Prostate gland (tissue), 2 donors: ENCODE results near the gene AOPEP. TPM values are rescaled to one million over a fixed set of nuclear protein-coding genes. Genes with fewer than 3 reads are reported as not detected.

Source experiments
- DNase-seq: peaks from one replicate; pipeline ENCODE4 v3.0.0-alpha.2; 2019; ENCODE audit warnings: low spot score
- H3K27ac ChIP-seq, 2 donors: fragments of 200-600 bp; sonication (generic); 2 replicates each; pipeline ENCODE4 v1.5.1; 2017 to 2019
- H3K27me3 ChIP-seq: fragments of 200-600 bp; sonication (generic); replicated peaks from 2 replicates; pipeline ENCODE4 v1.5.1; 2019; ENCODE audit not compliant: insufficient read depth
- H3K36me3 ChIP-seq, 2 donors: fragments of 200-600 bp; sonication (generic); 1 replicate in 1 of 2; 2 replicates in 1 of 2; pipeline versions ENCODE4 v1.5.1 to v1.8.1; 2017 to 2019
- H3K4me1 ChIP-seq: fragments of 200-600 bp; sonication (generic); replicated peaks from 2 replicates; pipeline ENCODE4 v1.5.1; 2019
- H3K4me3 ChIP-seq, 2 donors: fragments of 200-600 bp; sonication (generic); 2 replicates each; pipeline ENCODE4 v1.5.1; 2017 to 2019
- H3K9me3 ChIP-seq: fragments of 200-600 bp; sonication (generic); 2 replicates; pipeline ENCODE4 v1.5.1; 2017
- CTCF ChIP-seq, 4 experiments: fragments of 200-600 bp in 2 of 4; fragments of 450-650 bp in 2 of 4; sonication (generic) in 2 of 4; IDR thresholded peaks; 1 replicate in 3 of 4; 2 replicates in 1 of 4; pipeline ENCODE4 v1.5.1; 2016 to 2019; ENCODE audit warnings: antibody characterized with exemption in 4 of 4, mild to moderate bottlenecking in 2 of 4, moderate library complexity in 2 of 4
- POLR2A ChIP-seq: fragments of 450-650 bp; IDR thresholded peaks from one replicate; pipeline ENCODE4 v1.6.1; 2016; ENCODE audit warnings: antibody characterized with exemption, mild to moderate bottlenecking
- POLR2AphosphoS5 ChIP-seq: sonication (generic); formaldehyde crosslinking; IDR thresholded peaks from one replicate; pipeline ENCODE4 v1.6.1; 2017; ENCODE audit warnings: antibody characterized with exemption
- WGBS: methylation state at CpG from one replicate; pipeline ENCODE4 v1.1.5; 2018; 5-methylcytosine and 5-hydroxymethylcytosine counted together
- intact Hi-C: fragments of 100-400 bp; cut with DNase I; formaldehyde crosslinking; loops from one replicate; pipeline ENCODE4 v1.14.2; 2022
- total RNA-seq, 2 donors: library from RNA; depleted of rRNA; stranded (reverse); fragments of >200 nt; gene quantifications; one replicate each; pipeline ENCODE4 v1.1.0, GENCODE V29; 2016

The AOPEP gene
- total RNA-seq, 2 donors from 2014 or later: 107 to 188 TPM

GRCh38 chr9:95091601-95092261 is 365.2 kb downstream of the AOPEP start:
- H3K4me1 ChIP-seq: peaks cover 31% of the 10 kb centered on the region
- 25% methylated on average over 12 of the region's 12 CpGs for WGBS
- no peak overlapping the region for H3K4me3 ChIP-seq
- DNase-seq: no peak
- no peaks in the 10 kb centered on the region for H3K9me3 ChIP-seq
- H3K36me3 ChIP-seq: peaks cover 0 to 1% of the 10 kb centered on the region in 2 donors
- H3K27me3 ChIP-seq: no peaks in the 10 kb centered on the region
- intact Hi-C loops: no loop called here
- peak overlapping the region; percentile 77 for H3K27ac ChIP-seq
- TF ChIP-seq POLR2A (no peak), CTCF (IDR thresholded peaks at IDR 0.05) (no peak), POLR2AphosphoS5 (no peak)

- intact Hi-C loops: no loop called here
- no peaks in the 10 kb centered on the region for H3K9me3 ChIP-seq
- no peaks in the 10 kb centered on the region for H3K36me3 ChIP-seq
- no peak for DNase-seq
- peaks cover 31% of the 10 kb centered on the region for H3K4me1 ChIP-seq
- no peak overlapping the region for H3K4me3 ChIP-seq
- 33% methylated on average over 19 of the region's 19 CpGs for WGBS
- no peaks in the 10 kb centered on the region for H3K27me3 ChIP-seq
- peak overlapping the region; percentile 77 for H3K27ac ChIP-seq
- TF ChIP-seq POLR2A: no peak
- no peak for TF ChIP-seq CTCF (IDR thresholded peaks at IDR 0.05)
- no peak for TF ChIP-seq POLR2AphosphoS5
Measured at GRCh38 chr9:95092262-95093072, 366.0 kb downstream of the AOPEP start.

GRCh38 chr9:95093586-95093985 is 367.1 kb downstream of the AOPEP start:
- Histone ChIP-seq H3K27me3 (no peaks in the 10 kb centered on the region), H3K9me3 (no peaks in the 10 kb centered on the region), H3K4me1 (peaks cover 35% of the 10 kb centered on the region), H3K36me3 (no peaks in the 10 kb centered on the region), H3K4me3 (no peak overlapping the region), H3K27ac (no peak overlapping the region)
- no peak for DNase-seq
- WGBS: 65% methylated on average over 16 of the region's 16 CpGs
- TF ChIP-seq POLR2A: no peak
- TF ChIP-seq POLR2AphosphoS5: no peak
- TF ChIP-seq CTCF (IDR thresholded peaks at IDR 0.05): no peak
- intact Hi-C loops: no loop called here

- Histone ChIP-seq H3K4me3 (no peak overlapping the region), H3K27me3 (no peaks in the 10 kb centered on the region), H3K36me3 (no peaks in the 10 kb centered on the region), H3K9me3 (no peaks in the 10 kb centered on the region), H3K27ac (no peak overlapping the region), H3K4me1 (peaks cover 35% of the 10 kb centered on the region)
- no peak for TF ChIP-seq POLR2A
- no peak for TF ChIP-seq POLR2AphosphoS5
- TF ChIP-seq CTCF (IDR thresholded peaks at IDR 0.05): no peak
- intact Hi-C loops: no loop called here
- DNase-seq: no peak
- 76% methylated on average over 10 of the region's 10 CpGs for WGBS
Measured at GRCh38 chr9:95094002-95094401, 367.5 kb downstream of the AOPEP start.
